ENCODE results near the gene OXLD1.

DNA sequence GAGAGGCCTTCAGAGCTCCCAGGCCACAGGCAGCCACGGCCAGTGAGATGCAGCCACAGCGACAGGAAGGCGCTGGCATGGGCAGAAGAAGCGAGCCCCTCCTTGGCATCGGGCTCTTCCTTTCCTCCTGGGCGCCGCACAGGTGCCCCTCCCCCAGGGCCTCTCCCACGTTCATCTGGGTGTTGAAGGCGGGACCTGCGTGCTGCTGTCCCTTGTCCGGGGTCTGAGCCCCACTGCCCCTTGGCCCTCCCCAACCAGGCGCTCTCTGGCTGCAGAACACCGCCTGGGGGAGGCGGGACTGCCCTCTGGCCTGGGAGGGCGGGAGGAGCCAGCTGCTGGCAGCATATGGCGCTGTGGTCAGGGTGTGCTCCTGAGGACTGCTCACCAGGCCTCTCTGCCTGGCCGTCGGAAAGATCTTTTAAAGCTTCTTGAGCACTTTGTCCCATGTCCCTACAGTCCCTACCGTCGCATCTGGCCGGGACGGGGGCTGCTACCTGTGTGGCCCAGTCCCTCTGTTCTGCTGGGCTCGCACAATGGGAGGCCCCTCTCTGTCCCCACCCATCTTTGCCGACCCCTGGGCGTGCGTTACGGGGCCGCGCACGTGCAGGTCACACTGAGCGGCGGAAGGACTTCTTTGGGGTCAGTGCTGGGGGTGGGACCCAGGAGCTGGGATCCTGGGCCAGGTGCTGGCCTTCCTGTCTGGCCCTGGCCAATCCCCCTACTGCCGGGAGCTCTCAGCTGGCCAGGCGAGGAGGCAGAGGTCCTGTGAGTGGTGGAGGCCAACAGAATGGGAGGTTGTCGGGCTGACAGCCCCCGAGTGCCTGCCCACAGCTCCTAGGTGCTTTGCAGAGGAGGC is 47.4 kb upstream of the OXLD1 start:
- TF ChIP-seq, protein P1, sequence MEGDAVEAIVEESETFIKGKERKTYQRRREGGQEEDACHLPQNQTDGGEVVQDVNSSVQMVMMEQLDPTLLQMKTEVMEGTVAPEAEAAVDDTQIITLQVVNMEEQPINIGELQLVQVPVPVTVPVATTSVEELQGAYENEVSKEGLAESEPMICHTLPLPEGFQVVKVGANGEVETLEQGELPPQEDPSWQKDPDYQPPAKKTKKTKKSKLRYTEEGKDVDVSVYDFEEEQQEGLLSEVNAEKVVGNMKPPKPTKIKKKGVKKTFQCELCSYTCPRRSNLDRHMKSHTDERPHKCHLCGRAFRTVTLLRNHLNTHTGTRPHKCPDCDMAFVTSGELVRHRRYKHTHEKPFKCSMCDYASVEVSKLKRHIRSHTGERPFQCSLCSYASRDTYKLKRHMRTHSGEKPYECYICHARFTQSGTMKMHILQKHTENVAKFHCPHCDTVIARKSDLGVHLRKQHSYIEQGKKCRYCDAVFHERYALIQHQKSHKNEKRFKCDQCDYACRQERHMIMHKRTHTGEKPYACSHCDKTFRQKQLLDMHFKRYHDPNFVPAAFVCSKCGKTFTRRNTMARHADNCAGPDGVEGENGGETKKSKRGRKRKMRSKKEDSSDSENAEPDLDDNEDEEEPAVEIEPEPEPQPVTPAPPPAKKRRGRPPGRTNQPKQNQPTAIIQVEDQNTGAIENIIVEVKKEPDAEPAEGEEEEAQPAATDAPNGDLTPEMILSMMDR (IDR thresholded peaks at IDR 0.05 in 2 of 3, conservative IDR thresholded peaks at IDR 0.05 in 1 of 3; ENCODE audit: control insufficient read depth in 2 of 3, extremely low read depth in 1 of 3, insufficient read depth in 1 of 3, low read depth in 3 of 3, low read length in 3 of 3): no peak
- TF ChIP-seq, protein P2, sequence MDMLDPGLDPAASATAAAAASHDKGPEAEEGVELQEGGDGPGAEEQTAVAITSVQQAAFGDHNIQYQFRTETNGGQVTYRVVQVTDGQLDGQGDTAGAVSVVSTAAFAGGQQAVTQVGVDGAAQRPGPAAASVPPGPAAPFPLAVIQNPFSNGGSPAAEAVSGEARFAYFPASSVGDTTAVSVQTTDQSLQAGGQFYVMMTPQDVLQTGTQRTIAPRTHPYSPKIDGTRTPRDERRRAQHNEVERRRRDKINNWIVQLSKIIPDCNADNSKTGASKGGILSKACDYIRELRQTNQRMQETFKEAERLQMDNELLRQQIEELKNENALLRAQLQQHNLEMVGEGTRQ (IDR thresholded peaks at IDR 0.05; ENCODE audit: borderline replicate concordance, low read depth, low read length): no peak
- TF ChIP-seq SMC3 (IDR thresholded peaks at IDR 0.05; ENCODE audit: borderline replicate concordance, low read length) (no peak), RAD21 (IDR thresholded peaks at IDR 0.05; ENCODE audit: insufficient read depth, low read depth, low read length) (no peak), TCF12 (IDR thresholded peaks at IDR 0.05; ENCODE audit: low read depth, low read length) (no peak), TAF1 (IDR thresholded peaks at IDR 0.05; ENCODE audit: borderline replicate concordance, low read depth, low read length) (no peak), CREB1 (IDR thresholded peaks at IDR 0.05; ENCODE audit: low read depth) (no peak), CEBPB (IDR thresholded peaks at IDR 0.05; ENCODE audit: borderline replicate concordance in 1 of 2, low read depth in 2 of 2, low read length in 2 of 2) (no peak), HDAC6 (IDR thresholded peaks at IDR 0.05; ENCODE audit: unreplicated experiment) (no peak), ESRRA (IDR thresholded peaks at IDR 0.05; ENCODE audit: low read length) (no peak)

Measured in GM12878 (cell line).